ENCODE data around the gene ARGFX.

- TF ChIP-seq CTCF (IDR thresholded peaks at IDR 0.05; ENCODE audit: low read depth, low read length, poor library complexity, severe bottlenecking) (no peak), EZH2phosphoT487 (IDR thresholded peaks at IDR 0.05; ENCODE audit: borderline replicate concordance, low read length) (no peak)
Measured at GRCh38 chr3:121552379-121552778, 15.4 kb upstream of the ARGFX start.
